Limb (tissue), 2 donors: ENCODE results near the gene LRRC51.

Experiments used
- DNase-seq, 2 donors: peaks; one replicate each; pipeline ENCODE4 v3.0.0-alpha.2; 2016; ENCODE audit errors: extremely low spot score in 2 of 2

Gene LRRC51

GRCh38 chr11:72080326-72081183 lies at the start of gene LRRC51, which contains the start of gene NUMA1:
Gene LRRC51, plus strand, starts transcription at chr11:72080850. Its CDS starts 8,234 bp downstream, at chr11:72089084.
Gene NUMA1, minus strand, starts transcription at chr11:72080542. Its CDS starts 44,599 bp downstream, at chr11:72035943.
- peak; percentile 99 to 100 for DNase-seq

DNA sequence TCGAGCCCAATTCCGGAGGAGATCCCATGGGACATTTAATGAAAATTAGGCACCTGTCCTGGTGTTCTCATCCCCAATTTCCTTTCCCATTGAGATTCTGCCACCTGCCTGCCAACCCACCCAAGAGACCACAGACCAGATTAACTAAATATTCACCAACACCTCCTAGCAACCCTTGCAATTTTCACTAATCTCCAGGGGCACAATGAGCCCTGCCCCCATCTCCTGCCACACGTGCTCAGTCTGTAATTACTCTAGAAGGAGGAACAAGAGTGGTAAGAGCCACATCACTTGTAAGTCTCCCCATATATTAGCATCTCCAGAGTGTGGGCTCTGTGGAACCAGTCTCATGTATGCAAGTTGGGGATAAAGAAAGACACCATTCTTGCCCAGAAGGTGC lies 44.0 kb upstream of the LRRC51 start:
- no peak for DNase-seq

DNA sequence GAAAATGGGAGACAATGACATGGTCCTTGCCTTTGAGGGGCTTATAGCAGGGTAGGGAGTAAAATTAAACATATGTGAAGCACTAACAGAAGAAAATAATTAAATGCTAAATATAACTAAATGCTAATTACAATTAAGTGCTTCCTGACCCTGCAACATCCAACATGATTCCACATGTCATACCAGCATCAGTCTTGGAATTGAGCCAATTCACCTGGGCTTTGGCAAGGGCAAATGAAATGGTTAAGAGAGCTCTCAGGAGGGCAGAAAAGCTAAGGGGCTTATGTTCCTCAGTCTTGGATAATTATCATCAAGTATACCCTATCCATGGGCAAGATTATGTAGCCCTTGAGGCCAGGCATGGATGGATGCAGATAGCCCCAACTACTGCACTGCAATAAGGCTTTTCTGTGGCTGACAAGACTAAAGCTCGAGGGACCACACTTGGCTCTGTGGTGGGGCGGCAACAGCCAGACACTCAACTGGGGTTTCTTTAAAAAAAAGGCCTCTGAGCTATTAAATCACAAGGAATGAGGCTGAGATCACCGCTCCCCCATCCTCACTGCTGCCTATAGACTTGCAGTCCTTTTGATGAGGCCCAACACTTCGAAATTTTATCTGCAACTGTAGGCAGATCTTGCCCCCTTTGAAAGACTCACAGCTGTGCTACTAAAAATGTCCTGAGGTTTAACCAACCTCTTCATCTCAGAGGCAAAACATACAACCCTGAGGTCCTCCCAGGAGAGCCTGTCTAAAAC lies 42.9 kb upstream of the LRRC51 start:
- no peak for DNase-seq

GRCh38 chr11:72038491-72038890 lies 42.2 kb upstream of the LRRC51 start:
- peak; percentile 69 to 70 for DNase-seq

DNA sequence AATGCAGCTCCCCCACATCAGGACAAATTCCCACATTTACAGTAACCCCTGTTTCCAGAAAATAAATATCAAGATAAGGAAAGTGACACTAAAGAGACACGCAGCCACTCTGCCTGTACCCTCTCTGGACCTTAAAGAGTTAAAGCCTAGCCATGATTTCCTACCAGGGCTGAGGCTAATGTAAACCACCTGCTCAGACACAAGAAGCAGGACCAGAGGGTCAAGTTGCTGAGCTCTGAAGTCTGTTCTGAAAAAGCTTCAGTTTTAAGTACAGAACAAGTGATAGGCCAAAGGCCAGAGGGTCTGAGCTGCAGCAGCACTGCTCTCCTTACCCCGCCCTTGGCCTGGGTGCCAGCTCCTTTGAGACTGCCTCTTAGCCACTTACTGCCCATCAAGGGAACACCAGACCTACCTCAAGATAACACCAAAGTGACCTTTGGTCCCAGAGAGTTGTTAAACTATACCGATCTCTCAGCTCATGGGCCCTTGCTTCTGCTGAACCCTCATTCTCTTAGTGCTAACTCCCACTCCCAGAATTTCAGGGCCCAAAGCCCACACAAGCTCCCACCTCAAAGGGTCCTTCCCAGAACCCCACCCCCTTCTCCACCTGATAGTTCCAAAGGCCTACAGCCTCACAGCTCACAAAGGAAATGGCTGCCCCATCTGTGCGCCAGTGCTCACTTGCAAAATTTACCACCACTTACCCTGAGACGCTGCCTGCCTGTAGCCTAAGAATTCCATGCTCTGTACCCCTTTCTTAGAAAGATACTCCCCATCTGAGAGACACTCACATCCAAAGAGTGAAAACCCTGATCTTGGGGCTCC lies 41.4 kb upstream of the LRRC51 start:
- DNase-seq, result no peak

- DNase-seq, result no peak
These were observed 40.7 kb upstream of the LRRC51 start for GRCh38 chr11:72039856-72040401.

DNA sequence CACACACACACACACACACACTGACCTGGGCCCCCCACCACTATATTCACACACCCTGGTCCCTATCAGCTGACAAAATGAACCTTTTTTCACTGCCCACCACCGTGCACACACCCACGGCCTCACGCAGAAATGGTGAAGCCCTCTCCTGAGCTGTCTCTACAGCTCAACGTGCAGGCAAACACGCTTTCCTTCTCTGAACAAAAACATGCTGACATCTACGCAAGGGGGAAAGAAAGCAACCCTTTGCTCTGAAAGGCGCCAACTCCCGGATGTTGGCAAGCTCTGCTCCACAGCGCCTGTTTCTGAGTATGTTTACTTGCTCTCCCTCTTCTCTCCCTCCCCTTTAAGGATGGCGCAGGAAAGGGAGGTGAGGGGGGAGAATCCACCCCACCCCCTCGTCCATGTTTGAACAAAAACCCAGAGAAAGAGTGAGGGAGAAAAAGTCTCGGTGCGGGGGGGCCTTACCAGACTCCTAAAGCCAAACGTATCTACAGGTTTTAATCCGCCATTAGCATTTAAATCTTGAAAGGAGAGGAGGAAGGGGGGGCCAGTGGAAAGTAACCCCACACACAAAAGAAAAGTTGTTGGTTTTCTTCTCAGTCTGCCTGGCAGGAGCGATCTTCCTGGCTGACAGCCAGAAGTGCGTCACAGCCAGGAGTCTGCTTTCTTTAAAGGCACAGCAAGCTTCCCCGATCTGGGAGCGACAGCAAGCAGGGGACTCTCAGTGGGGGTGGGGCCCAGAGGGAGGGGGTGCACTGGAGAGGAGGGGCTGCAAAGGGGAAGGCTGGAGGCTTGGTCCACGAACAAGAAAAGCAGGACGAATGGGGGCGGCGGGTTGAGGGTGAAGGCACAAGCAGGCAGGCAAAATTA lies 39.9 kb upstream of the LRRC51 start:
- peak; percentile 92 to 97 for DNase-seq

DNA sequence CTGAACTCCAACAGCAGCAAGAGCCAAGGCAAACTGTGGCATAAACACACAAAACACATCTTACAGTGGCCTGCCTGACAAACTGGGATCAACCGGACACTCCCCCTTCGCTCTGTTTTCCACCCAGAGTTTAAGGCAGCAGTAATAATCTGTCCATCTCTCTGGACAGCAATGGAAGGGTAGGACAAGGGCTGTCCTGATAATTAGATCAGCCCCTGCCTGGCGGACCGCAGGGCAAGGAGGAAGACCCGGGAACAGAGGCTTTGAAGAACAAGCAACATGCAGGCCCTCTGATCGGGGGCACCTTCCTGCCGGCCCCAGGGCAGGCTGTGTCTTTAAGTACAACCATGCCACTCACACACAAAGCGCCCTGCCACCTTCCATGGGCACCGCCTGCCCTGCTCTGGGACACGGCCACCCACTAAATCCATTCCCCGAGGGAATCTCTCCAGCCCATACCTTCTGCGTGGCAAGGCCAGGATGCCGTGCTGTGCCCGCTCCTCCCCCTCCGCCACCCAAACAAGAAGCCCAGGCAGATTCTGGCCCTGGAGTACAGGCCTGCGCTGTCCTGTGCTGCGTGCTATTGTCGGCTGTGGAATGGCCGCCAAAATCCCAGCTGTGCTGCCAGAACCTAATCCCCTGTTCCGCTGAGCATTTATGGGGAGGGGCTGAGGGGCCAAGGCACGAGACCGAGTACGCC lies 39.1 kb upstream of the LRRC51 start:
- peak; percentile 86 to 87 for DNase-seq

GRCh38 chr11:72042064-72042745 lies 38.4 kb upstream of the LRRC51 start:
- DNase-seq, result no peak

- peak in 1 of 2 donors; percentile 41 for DNase-seq
These were observed 34.8 kb upstream of the LRRC51 start for GRCh38 chr11:72045849-72046248.

- DNase-seq, result no peak
These were observed 31.7 kb upstream of the LRRC51 start for GRCh38 chr11:72048766-72049460.

GRCh38 chr11:72058416-72059034 lies 22.1 kb upstream of the LRRC51 start:
- DNase-seq, result no peak

DNA sequence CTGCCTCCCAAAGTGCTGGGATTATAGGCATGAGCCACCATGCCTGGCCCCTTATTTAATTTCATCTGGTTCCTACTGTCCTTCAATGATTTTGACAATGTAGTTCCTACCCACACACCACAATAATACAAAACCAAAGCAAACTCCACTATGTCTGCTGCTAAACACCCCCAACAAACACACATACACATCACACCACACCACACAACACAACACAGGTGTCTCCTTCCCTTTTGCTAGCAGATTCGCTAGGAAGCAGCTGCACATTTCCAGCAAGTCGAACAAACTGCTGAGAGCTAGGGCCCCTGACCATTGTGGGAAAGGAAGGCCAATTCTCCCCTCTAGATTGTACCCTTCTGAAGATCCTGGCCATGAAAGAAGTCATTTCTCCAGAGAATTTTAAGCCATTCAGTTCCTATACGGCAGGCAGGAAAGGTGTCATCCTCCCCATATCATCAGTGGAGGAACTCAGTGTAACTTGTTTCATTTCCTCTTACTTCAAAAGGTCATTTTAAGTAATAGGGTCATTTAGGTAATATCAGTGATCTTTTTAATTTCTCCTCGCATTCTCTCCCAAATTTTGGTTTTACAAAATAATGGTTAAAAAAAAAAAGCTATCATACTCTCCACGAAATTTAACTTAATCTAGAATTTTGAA lies 18.8 kb upstream of the LRRC51 start:
- no peak for DNase-seq

- no peak for DNase-seq
These were observed 13.8 kb upstream of the LRRC51 start for GRCh38 chr11:72066855-72067254.

GRCh38 chr11:72067266-72067665 lies 13.4 kb upstream of the LRRC51 start:
- no peak for DNase-seq

- DNase-seq, result no peak
These were observed 13.0 kb upstream of the LRRC51 start for GRCh38 chr11:72067676-72068075.

DNA sequence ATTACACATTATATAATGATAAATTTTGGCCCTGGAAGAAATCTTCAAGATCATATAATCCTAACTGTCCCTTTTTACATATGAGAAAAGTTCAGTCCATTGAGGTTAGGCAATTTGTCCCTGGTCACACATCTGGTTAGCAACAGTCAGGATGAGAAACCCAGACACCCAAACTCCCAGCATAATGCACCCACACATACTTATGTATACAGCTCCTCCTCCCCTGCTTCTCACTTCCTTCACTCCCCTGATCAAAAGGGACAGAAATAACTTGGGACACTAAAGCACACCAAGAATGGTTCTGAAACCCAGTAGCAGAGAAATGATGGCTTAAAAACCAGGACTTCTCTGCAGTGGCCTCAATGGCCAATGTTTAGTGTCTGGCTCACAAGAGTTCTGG lies 11.4 kb upstream of the LRRC51 start:
- no peak for DNase-seq
